Tongue (tissue), 2 donors: ENCODE results near the gene DCTPP1. TPM values are rescaled to one million over a fixed set of nuclear protein-coding genes. Genes with fewer than 3 reads are reported as not detected.
A peak's percentile ranks its signal among the peaks of the same experiment; 100 is the strongest.
"Not testable (repeated sequence)": the region's sequence is repeated elsewhere in the genome, so short reads cannot be mapped to it uniquely, and the experiment has no call there.

Source experiments
- DNase-seq: peaks from one replicate; pipeline ENCODE4 v3.0.0-alpha.2; 2015
- total RNA-seq: library from RNA; depleted of rRNA; stranded (reverse); fragments of >200 nt; gene quantifications from one replicate; pipeline ENCODE4 v1.2.3, GENCODE V29; 2014

DCTPP1 gene
- total RNA-seq, 1 donor from 2014 or later, result 22.8 TPM

DNA sequence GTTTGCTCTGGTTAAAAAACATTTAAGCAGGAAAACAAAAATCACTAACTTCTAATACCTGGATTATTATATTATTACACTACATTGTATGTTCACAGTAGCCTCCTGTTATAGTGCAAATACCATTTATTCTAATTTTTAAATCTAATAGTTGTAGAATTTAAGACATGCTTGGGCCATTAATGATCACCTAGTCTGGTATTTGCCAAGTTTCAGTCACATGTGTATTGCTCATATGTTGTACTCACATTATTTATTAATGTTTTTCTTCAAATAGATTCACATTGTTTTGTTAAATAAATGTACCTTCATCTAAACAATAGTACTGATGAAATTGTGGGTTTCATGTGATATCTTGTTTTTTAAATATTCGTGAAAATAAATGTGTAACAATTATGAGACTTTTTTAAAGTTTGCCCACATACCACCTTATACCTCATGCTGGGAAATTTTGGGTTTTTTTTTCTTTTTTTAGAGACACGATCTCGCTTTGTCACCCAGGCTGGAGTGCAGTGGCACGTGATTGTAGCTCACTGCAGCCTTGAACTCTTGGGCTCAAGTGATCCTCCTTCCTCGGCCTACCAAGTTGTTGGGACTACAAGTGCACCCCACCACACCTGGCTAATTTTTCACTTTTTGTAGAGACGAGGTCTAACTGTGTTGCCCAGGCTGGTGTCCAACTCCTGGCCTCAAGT, 16.6 kb downstream of the DCTPP1 start:
- no peak for DNase-seq

- peak; percentile 96 for DNase-seq
Measured at GRCh38 chr16:30409125-30410060, 20.4 kb downstream of the DCTPP1 start.

DNA sequence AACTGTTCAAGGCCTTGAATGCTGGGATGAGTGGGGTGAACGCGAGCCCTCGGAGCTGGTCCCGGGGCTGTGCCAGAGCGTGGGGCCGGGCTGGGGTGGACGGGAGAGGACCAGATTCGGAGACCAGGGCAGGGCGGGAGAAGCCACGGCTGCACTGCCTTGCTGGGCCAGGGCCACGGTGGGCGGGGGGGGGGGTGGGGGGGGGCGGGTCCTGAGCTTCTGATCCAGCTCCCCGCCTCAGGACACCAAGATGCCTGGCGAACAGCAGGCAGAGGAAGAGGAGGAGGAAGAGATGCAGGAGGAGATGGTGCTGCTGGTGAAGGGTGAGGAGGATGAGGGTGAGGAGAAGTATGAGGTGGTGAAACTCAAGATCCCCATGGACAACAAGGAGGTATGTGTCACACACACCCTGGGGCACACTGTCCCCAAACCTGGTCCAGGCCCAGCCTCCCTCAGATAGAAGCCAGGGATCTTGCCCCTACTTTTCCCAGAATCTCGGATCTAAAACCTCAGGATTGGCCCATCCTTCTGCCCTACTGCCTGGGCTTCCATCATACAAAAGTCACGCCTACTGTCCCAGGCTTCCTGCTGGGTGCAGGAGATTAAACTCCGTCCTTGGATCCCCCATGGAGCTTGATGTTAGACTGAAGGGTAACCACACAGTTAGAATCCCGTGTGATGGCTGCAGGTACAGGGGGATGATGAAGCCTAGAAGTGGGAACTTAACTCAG, 21.9 kb downstream of the DCTPP1 start:
- DNase-seq, result no peak

DNA sequence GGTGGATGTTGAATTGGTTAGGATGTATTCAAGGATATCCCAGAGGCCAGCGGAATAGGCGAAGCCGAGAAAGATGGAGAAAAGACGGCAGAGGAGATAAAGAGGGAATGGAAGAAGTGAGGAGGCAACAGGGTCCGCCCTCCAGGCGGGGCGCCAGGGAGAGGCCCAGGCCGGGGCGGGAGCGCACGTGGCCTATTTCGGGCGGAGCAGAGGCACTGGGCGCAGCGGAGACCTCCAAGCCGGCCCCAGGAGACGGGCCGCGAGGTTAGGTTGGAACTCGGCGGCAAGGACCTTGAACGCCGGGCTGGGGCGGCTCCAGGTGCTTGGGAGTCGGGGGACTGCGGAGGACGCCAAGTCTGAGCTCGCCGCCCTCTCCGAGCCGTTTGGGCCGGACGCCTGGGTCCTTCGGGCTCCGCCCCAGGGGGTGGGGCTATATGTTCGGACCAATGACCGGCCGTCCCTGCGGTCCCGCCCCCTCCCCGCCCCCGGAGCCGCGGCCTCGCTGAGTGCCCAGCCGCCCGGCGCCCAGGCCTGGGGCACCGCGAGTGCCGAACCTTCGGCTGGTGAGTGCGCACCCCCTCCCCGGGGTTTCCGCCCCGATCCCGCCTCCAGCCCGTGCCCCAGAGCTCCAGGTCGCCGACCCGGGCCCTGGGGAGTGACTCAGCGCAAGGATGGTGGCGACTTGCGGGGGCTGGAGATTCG, 22.6 kb downstream of the DCTPP1 start, which contains the start of gene ZNF771:
Gene ZNF771 (plus strand): TSS at position 505 of the 702 bp plus-strand sequence. CDS start 448 bp downstream, outside the sequence.
- DNase-seq, result peak; percentile 95

DNA sequence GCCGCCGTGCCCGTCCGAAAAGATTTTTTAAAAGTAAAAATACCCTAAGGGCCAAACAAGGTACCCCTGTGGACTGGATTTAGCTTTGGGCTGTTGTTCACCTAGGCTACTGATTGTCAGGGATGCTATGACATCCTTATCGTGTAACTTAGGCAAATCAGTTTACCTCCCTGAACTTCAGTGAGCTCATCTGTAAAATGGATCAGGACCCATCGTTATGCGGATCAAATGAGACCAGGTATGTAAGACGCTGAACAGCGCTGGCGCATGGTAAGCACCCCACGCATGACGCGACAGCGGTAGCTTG, 23.1 kb downstream of the DCTPP1 start:
- DNase-seq, result no peak

DNA sequence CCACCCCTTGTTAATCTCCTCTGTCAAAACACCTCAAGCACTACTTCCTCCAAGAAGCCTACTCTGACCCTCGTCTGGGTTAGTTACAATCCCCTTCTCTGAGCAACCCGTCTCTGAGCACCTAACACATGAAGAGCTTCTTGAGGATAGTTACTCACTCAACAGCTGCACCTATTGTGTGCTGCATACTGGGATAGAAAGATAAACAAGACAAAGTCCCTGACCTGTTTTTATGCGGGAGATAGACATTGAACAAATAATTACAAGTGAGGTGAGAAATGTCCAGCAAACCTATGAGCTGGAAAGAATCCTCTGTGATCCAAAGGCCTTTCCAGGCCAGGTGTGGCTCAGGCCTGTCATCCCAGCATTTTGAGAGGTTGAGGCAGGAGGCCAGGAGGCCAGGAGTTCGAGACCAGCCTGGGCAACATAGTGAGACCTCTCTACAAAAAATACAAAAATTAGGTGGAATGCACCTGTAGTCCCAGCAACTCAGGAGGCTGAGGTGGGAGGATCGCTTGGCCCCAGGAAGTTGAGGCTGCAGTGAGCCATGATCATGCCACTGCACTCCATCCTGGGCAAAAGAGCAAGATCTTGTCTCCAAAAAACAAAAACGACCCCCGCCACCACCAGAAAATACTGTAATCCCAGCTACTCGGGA, 27.9 kb downstream of the DCTPP1 start:
- no peak for DNase-seq

DNA sequence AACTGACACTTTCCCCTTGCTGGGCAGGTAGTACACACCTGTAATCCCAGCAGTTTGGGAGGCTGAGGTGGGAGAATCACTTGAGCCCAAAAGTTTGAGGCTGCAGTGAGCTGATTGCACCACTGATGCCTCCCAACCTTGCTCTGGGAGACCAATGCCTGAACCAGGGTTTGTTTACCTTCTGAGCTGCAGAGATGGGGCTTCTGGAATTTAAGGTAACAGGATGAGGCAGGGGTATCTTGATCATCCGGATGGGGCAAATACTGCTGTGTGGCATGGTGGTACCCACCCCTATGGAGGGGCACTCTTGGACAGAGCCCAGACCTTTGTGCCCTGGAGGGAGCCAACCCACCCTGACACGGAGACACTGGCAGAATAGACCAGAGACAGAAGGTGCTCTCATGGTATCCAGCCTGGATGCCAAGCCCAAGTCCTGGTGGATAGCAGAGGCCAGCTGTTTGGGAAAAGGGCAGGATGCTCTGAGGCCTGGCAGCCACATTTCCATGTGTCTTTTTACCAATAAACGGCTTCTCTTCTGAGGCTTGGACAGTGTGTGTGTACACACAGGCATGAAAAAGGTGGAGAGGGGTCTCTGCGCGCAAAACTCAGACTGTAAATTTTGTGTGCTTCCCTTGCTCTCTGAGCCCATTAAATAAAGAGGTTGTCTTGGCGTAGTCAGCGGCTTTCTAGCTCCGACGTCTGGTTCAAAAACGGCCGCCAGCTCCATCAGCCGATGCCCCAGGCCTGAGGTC, 30.2 kb downstream of the DCTPP1 start:
- no peak for DNase-seq

DNA sequence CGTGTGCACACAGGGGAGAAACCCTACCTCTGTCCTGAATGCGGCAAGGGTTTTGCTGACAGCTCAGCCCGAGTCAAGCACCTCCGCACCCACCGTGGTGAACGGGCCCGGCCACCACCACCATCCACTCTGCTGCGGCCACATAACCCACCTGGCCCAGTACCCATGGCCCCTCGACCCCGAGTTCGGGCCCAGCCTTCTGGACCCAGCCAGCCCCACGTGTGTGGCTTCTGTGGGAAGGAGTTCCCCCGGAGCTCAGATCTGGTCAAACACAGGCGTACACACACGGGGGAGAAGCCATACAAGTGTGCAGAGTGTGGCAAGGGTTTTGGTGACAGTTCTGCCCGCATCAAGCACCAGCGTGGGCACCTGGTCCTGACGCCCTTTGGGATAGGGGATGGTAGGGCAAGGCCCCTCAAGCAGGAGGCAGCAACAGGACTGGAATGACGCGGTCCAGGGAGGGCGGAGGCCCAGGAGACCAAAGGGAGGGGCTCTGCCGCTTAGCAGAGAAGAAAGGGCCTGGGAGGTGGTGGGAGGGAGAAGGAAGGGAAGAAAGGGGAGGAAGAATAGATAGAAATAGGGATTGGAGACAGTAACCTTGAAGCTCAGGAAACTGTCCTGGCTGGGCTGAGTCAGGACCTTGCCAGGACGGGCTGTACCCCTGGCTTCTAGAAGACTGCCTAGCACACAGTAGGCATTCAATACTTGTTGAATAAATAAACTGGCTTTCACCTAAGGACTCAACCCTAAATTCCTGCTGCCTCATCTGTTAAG, 31.0 kb downstream of the DCTPP1 start:
- no peak for DNase-seq

- DNase-seq, result no peak
Measured at GRCh38 chr16:30397776-30398660, 31.8 kb downstream of the DCTPP1 start.

- DNase-seq, result no peak
Measured at GRCh38 chr16:30397056-30397455, 32.8 kb downstream of the DCTPP1 start.

GRCh38 chr16:30396627-30397026, 33.2 kb downstream of the DCTPP1 start:
- not testable (repeated sequence) for DNase-seq

GRCh38 chr16:30395992-30396585, 33.7 kb downstream of the DCTPP1 start:
- DNase-seq, result peak; percentile 35

DNA sequence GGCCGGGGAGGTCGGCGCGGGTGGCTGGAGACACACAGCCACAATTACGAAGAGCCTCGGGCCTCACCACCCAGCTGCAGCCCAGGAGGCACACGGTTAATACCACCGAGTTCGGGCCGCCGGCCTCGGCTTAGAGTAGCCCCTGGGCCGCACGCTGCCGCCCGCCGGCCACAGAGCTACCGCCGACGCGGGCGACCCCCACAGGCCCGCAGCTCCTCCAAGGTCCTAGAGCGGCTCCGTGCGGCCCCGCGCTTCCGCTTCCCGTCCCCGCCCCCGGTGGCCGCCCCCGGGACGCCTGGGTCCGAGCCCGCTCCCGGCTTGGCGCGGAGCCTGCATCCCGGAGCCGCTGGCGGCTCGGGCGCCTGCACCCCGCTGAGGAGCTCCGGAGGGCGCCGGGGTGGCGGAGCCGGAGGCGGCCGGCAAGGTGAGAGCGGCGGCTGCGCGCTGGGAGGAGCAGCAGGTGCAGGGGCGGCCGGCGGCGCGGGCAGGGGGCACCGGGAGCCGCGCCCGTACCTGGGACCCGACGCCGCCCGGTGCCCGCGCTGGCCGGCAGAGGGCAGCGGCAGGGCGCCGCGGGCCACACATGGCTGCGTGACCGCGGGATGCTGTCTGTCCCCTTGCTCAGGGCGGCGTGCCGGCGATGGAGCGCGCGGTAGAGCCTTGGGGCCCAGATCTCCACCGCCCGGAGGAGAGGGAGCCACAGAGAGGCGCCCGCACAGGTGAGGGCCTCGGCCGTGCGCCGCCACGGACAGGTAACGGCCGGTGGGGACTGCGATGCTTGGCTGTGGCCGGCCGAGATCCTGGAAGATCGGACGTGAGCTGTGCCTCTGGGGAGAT, 34.5 kb downstream of the DCTPP1 start, which contains the start of gene ZNF48:
Gene ZNF48 (plus strand): TSS at position 266 of the 837 bp plus-strand sequence. CDS start 375 bp downstream, at position 641.
- peak; percentile 97 for DNase-seq

GRCh38 chr16:30394592-30395154, 35.2 kb downstream of the DCTPP1 start:
- DNase-seq, result no peak

- peak; percentile 62 for DNase-seq
Measured at GRCh38 chr16:30383521-30383920, 46.3 kb downstream of the DCTPP1 start.

GRCh38 chr16:30382111-30382881, 47.5 kb downstream of the DCTPP1 start, which contains the start of gene SEPTIN1:
Gene SEPTIN1 (minus strand): TSS chr16:30382561. CDS start chr16:30382542, 19 bp downstream.
- no peak for DNase-seq
